GM21619 (cell line): ENCODE data around the gene ZDHHC24.
A peak's percentile ranks its signal among the peaks of the same experiment; 100 is the strongest.
"Not testable (repeated sequence)": the region's sequence is repeated elsewhere in the genome, so short reads cannot be mapped to it uniquely, and the experiment has no call there.

Source experiments
- ATAC-seq: cut with Tn5 transposase; IDR thresholded peaks from one replicate; pipeline ENCODE4 v1.9.1; 2021; ENCODE audit not compliant: unreplicated experiment

The ZDHHC24 gene, protein sequence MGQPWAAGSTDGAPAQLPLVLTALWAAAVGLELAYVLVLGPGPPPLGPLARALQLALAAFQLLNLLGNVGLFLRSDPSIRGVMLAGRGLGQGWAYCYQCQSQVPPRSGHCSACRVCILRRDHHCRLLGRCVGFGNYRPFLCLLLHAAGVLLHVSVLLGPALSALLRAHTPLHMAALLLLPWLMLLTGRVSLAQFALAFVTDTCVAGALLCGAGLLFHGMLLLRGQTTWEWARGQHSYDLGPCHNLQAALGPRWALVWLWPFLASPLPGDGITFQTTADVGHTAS

DNA sequence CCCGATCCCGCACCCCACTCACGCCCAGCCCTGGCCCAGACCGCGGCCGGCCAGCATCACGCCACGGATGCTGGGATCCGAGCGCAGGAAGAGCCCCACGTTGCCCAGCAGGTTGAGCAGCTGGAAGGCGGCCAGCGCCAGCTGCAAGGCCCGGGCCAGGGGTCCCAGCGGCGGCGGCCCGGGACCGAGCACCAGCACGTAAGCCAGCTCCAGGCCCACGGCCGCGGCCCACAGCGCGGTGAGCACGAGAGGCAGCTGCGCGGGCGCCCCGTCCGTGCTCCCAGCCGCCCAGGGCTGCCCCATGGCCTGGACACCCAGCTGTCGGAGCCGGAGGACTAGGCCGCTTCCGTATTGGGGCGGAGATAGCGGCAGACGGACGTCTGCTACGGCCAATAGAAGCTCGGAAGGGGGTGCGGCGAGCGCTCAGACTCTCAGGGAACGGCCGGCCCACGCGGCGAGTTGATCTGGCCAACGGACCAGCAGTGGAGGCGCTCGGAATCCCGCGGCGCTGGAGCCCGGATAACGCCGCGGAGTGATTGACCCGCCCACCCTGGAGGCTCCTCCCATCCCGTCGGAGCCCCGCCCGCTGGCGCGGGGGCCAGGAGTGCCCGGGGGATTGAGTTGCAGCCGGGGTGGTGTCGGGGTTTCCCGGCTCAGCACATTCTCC is at the start of gene ZDHHC24:
ZDHHC24 (minus strand) TSS at position 348 of the 667 bp plus-strand sequence; CDS start at position 303, 45 bp downstream.
- ATAC-seq: peak; percentile 80

DNA sequence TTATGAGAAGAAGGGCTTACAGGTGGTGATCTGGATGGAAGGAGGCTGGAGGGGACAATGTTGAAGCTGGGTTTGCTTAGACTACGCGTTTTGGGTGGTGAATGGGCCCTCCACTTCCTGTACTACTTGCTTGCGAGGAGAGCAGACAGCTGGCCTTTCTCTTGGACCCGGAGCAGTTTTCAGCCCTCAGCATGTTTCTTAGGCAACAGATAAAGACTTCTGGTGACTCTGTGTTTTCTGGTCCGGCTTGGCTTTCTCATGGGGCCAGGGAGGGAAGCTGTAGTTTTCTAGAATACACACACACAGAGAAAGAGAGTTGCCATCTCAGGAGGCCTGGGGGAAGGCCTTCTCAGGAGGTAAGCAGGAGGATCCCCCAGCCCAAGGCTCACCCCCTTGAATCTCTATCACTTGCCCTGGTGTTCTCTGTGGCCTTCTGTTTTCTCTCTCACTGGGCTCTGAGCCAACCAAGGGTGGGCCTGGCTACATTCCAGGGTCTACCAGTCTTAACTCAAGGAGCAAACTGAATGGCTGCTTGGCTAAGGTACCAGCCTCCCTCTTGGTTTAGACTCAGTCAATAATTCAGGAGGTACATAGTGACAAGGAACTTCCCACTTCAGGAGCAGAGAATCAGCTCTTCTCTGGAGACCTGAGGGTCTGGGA is 49.5 kb upstream of the ZDHHC24 start:
- ATAC-seq: no peak

DNA sequence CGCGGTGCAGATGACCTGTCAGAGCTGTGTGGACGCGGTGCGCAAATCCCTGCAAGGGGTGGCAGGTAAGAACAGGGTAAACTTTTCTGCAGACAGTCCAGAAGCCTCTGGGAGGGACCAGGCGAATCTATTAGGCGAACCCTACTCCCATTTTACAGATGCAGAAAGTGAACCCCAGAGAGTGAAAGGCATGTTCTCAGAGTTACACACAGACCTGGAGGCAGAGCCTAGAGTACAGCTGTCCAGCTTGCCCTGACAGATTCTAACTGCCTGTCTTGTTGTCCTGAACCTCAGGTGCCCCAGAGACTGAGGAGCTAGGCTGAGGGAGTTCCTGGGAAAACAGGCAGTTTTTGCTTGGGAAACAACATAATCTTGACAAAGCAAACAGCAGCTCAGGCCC is 47.8 kb upstream of the ZDHHC24 start:
- ATAC-seq: no peak

DNA sequence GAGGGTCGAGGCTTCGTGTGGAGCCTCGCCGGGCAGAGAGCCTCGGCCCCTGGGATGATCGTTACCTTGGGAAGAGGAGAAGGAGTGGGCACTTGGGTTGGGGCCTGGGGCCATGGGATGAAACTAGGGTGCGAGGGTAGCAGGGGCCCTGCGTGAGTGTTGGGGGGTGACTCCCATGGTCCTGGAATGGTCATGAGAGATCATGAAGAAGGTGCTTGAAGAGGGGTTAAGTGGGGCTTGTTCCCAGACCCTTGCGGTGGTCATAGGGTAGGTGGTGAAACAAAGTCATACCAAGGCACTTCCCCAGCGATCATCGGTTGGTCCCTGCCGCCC is 47.4 kb upstream of the ZDHHC24 start:
- peak; percentile 5 for ATAC-seq

DNA sequence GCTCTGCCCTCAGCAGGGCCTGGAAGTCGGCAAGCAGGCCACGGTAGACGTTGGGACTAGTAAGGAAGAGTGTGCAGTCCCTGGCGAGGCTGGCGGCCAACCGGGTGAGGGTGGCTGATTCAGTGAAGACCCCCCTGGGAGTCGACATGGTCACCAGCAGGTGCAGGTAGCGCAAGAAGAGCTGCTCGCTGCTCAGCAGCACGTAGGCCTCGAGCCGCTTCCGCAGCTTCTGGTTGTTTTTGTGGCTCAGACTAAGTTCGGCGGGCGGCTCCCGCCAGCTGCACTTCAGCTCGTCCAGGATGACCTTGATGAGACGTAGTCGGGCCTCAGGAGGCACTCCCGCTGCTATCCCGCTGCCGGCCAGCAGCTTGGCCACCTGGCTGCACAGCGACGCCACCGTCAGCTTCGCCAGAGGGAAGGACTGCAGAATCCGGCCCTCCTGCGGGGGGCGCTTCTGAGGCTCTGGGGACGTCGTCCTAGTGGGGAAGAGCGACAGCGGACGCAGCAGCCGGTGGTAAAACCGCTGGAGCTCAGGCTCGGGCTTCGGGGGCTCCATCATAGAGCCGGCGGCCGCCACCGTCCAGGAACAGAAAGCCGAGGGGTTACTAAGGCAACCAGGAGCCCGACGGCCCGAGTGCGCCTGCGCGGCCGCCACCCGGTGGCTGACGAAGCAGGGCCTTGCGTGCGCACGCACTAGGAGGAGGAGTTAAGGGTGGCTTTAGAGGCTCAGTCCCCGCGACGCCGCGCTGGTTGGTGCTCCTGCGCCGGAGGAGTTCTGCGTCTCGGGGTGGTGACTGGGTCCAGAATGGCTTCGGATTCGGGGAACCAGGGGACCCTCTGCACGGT is 46.8 kb upstream of the ZDHHC24 start, which contains the start of the genes CCDC87 and CCS:
CCDC87 (minus strand) TSS at position 607 of the 846 bp plus-strand sequence; CDS start at position 559, 48 bp downstream.
CCS (plus strand) TSS at position 729 of the 846 bp plus-strand sequence; CDS start at position 806, 77 bp downstream.
- ATAC-seq: peak; percentile 92

DNA sequence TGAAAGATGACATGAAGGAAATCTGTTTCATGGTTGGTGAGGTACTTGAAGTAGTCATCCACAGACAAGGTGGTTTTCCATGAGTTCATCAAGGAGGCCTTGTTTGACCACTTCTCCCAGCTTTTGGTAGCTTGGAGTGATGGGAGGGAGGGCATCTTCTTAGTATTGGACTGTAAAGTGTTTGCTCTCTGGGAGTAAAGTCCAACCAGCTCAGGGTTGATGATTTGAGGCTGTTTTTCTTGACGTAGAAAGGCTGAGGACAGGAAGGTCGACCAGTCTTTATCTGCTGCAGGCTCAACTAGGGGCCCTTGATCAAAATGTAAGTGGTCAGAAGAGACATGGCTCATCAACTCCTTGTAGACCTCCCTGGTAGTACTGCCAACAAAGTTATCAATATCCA is 45.3 kb upstream of the ZDHHC24 start:
- no peak for ATAC-seq

DNA sequence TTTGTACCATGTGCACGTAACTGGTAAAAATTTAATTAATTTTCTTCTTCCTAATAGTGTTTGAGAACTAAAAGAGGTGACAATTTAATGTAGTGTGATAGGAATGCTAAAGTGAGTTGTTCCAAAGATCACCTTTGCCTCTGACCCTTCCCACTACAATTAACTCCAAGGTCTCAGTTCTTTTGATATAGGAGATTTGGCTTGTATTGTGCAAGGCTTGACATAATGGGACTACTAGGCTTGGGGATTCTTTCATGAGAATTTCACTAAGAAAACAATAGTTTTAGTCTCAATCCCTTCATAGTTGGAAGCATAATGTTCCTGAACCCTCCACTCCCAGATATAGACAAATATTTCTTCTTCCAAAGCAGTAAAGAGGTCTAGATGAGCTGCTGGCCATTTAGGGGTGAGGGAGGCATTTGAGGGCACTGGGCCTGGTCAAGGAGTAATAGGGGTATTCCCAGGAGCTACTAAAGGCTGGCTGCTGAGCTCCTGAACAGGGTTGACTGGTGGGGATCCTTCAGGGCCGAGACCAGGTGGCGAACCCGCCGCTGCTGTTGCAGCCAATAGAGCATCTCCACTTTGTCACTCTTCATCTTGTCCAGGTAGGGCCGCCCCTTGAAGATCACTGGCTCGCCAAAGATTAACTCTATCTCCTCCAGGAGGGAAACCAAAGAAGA is 44.3 kb upstream of the ZDHHC24 start:
- ATAC-seq: no peak

DNA sequence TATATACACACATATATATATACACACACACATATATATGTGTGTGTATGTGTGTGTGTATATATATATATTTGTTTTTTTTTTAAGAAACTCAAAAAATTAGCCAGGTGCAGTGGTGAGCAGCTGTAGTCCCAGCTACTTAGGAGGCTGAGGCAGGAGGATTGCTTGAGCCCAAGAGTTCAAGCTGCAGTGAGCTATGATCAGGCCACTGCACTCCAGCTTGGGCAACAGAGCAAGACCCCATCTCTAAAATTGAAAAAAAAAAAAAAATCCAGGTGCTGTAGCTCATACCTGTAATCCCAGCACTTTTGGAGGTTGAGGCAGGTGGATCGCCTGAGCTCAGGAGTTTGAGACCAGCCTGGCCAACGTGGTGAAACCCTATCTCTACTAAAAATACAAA is 43.5 kb upstream of the ZDHHC24 start:
- not testable (repeated sequence) for ATAC-seq

DNA sequence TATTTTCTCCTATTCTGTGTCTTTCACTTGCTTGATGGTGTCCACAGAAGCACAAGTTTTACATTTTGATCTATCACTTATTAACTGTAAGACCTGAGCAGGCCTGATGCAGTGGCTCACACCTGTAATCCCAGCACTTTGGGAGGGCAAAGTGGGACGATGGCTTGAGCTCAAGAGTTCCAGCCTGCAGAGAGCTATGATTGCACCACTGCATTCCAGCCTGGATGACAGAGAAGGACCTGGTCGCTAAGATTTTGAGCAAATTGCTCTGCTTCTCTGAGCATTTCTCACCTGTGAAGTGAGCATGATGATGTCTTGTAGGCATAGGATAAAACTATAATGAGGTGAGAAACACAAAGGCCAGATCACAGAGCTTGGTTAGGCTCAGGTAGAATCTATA is 40.3 kb upstream of the ZDHHC24 start:
- no peak for ATAC-seq

DNA sequence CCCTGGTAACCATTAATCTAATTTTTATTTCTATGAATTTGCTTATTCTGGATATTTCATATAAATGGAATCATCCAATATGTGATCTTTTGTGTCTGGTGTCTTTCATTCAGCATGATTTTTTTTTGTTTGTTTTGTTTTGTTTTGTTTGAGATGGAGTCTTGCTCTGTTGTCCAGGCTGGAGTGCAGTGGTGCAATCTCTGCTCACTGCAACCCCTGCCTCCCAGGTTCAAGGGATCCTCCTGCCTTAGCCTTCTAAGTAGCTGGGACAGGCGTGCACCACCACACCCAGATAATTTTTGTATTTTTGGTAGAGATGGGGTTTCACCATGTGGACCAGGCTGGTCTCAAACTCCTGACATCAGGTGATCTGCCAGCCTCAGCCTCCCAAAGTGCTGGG is 39.6 kb upstream of the ZDHHC24 start:
- ATAC-seq: not testable (repeated sequence)

DNA sequence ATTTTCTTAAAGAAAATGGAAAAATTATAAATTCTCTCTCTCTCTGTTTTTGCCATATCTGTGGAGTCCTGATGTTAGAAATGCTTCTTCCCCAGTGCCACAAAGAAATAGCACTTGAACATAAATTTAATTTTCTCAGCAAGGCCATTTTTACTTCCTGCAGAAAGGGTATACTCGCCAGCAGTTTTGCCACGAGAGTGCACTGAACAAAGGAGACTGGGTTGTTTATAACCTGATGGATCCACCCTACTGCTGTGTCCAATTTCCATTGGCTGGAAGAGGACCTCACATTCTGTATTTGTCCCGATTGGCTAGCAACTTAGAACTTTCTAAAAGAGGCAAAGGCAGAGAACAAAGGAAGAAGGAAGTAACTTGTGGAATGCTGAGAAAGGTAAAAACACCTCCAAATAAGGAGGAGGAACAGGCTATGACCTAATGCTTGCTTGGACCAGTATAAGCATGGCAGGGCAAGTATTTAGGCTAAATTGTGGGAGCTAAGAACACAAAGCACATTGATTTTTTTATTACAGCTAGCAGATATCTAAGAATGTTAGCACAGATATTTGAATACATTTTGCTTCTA is 36.8 kb upstream of the ZDHHC24 start:
- not testable (repeated sequence) for ATAC-seq

DNA sequence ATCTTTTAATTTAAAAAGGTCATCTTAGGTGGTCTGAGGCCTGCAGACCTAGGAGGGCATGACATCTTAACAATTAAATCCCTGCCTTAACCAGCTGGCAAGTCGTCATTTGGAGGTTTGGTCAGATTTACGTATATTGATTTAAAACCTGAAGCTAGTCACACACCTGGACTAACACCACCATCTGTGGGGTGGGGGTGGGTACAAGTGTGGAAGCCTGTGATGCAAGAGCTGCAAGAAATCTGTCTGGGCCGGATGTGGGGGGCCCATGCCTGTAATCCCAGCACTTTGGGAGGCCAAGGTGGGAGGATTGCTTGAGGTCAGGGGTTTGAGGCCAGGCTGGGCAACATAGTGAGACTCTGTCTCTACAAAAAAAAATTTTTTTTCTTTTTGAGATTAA is 35.4 kb upstream of the ZDHHC24 start:
- ATAC-seq: no peak

DNA sequence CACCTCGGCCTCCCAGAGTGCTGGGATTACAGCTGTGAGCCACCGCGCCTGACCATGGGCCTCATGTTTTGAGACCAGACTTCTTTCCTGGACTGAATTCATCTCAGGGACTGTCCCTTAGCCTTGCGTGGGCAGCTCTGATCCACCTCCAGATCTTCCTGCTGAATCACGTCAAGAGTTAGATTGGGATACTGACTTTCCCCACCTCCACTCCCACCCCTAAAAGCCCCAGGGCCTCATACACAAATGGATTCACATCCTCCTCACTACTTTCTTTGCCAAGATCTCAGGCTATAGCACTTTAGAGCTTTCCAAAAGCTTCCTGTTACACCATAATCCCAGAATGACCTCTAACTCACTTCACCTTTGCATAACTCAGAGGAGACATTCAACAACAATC is 35.0 kb upstream of the ZDHHC24 start:
- ATAC-seq: no peak

DNA sequence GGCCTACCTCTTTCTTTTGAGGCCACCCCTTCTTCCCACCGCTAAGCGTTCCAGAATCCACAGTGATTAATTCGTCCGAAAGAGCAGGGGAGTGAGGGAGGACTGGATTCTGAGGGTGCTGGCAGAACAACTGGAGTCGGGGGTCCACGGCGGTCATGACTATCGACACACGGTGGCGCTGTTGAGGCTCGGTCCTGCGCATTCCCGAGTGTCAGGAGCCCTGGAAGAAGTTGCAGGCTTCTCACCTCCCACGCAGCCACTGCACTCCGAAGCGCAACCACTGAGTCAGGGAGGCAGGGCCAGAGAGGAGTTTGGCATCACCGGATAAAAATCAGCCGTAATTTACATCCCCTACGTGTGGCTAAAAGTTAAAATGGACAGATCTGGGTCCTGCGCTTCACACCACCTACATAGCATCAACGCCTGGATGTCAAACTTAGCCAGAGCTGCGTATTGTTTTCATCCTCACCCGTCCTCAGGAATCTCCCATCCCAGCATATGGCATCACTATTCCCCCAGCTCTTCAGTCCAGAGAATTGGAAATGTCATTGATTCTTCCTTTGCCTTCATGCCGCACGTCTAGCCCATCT is 33.3 kb upstream of the ZDHHC24 start:
- no peak for ATAC-seq

DNA sequence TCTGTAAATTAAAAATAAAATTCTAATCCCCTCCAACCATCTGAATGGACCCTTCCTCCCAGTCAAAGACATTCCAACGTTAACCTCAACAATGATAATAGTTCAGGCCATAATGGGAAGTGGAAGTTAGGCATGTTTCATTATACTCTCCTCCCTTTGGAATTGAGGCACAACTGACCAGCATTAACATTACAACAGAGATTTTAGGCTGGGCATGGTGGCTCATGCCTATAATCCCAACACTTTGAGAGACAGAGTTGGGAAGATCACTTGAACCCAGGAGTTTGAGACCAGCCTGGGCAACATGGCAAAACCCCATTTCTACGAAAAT is 25.0 kb upstream of the ZDHHC24 start:
- ATAC-seq: no peak

DNA sequence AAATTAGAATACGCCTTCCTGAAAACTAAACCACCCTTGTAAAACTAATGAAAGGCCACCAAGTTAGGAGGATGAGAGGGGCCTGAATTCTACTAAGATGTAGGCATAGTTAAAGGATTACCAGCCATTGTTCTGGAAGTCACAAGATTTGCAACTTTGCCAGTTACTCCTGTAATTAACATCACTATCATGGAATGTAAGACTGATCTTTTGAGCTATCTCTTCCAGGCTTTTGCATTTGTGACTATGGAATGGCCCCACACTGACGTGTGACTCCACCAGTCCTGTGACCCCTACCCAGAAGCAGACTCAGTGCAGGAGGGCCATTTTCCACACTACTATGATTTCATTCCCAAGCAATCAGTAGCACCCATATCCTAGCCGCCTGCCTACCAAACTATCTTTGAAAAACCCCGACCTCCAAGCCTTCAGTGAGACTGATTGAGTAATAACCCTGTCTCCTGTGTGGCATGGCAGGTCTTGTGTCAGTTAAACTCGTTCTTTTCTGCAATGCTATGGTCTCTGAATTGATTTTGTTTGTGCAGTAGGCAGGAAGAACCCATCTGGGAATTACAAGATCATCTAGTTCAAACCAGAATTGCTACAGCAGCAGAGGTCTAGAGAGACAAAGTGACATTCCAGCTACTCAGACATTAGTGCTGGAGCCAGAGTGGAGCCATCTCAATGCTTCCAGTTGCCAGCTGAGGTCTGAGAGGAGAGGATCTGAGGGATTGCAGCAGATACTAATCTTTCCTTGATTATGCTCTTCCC is 24.4 kb upstream of the ZDHHC24 start:
- no peak for ATAC-seq

DNA sequence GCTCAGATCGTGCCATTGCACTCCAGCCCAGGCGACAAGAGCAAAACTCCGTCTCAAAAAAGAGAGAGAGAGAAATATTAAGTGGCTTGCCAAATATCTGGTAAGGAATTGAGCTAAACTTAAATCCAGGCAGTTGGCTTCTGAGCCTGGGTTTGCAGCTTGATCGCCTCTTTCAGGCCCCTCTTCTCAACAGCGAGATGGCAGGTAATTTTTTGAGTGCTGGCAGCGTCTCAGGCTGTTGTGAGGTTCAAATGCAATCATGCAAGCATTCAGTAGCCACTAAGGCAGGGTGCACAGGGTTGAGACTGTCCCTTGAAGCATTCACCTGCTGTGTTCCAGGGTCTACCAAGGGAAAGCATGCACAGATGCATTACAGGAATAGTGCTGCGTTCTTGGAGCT is 23.2 kb upstream of the ZDHHC24 start:
- ATAC-seq: no peak

DNA sequence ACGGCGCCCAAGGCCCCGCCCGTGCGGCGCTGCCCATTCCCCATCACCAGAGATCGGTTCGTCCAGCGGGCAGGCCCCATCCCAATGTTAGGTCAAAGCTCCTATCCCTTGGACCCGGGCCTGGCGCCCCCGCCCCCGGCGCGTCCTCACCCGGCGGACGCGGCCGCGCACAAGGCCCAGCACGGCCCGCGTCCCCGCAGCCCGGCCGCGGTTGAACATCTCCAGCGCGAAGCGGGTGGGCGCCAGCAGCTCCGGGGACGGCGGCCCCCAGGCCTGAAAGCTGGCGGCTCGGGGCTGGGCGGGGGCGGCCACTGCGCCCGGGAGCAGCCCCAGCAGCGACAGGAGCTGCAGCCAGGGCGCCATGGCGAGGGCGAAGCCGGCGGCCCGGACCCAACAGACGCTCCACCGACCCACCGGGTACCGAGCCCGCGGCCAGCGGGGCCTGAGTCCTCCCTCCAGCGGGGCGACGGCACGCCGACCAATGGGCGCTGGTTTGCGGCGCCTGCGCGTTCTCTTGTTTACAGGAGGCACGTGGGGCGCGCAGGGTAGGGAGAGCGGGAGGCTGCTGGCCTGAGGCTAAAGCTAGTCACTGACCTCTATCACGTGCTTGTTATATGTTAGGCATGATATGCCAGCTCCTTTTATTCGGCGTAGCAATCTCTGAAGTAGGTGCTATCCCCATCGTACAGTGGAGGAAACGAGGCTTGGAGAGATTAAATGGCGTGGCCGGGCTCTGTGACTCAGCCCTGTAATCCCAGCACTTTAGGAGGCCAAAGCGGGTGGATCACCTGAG is 22.5 kb upstream of the ZDHHC24 start, which contains the start of gene CTSF:
CTSF (minus strand) TSS at position 483 of the 793 bp plus-strand sequence; CDS start at position 363, 120 bp downstream.
- ATAC-seq: peak; percentile 58
